Gastroesophageal sphincter (tissue), 4 donors: Measurements from ENCODE around the gene BCDIN3D. TPM values are rescaled to one million over a fixed set of nuclear protein-coding genes. Genes with fewer than 3 reads are reported as not detected.

Source experiments
- ATAC-seq: fragments of 150-250 bp; one replicate; pipeline ENCODE4 v1.9.1; 2016; ENCODE audit warnings: mild to moderate bottlenecking, moderate library complexity
- H3K27ac ChIP-seq, 4 donors: fragments of 200-600 bp; sonication (generic) in 3 of 4; 1 replicate in 3 of 4; 2 replicates in 1 of 4; pipeline ENCODE4 v1.5.1; 2016 to 2019
- H3K27me3 ChIP-seq: fragments of 200-600 bp; sonication (generic); one replicate; pipeline ENCODE4 v1.5.1; 2019
- H3K36me3 ChIP-seq, 2 donors: fragments of 200-600 bp; sonication (generic); one replicate each; pipeline ENCODE4 v1.5.1; 2019; ENCODE audit warnings: control low read depth in 1 of 2
- H3K4me1 ChIP-seq, 3 donors: fragments of 200-600 bp; sonication (generic); 1 replicate in 2 of 3; 2 replicates in 1 of 3; pipeline ENCODE4 v1.5.1; 2016 to 2019; ENCODE audit warnings: control low read depth in 2 of 3
- H3K4me3 ChIP-seq, 2 donors: fragments of 200-600 bp; sonication (generic); one replicate each; pipeline ENCODE4 v1.5.1; 2019; ENCODE audit warnings: mild to moderate bottlenecking in 1 of 2, moderate library complexity in 1 of 2
- H3K9me3 ChIP-seq, 3 donors: fragments of 200-600 bp; sonication (generic); one replicate each; pipeline ENCODE4 v1.5.1; 2017 to 2019; ENCODE audit warnings: control low read depth in 2 of 3
- CTCF ChIP-seq, 4 experiments: fragments of 200-600 bp in 2 of 4; fragments of 450-650 bp in 2 of 4; sonication (generic) in 1 of 4; IDR thresholded peaks; one replicate each; pipeline ENCODE4 v1.5.1; 2017 to 2019; ENCODE audit warnings: antibody characterized with exemption in 4 of 4, mild to moderate bottlenecking in 2 of 4, moderate library complexity in 2 of 4
- EP300 ChIP-seq: sonication (generic); formaldehyde crosslinking; IDR thresholded peaks from one replicate; pipeline ENCODE4 v1.6.1; 2017; ENCODE audit warnings: antibody characterized with exemption, mild to moderate bottlenecking
- POLR2A ChIP-seq, 2 donors: fragments of 450-650 bp; IDR thresholded peaks; one replicate each; pipeline ENCODE4 v1.6.1; 2017; ENCODE audit warnings: antibody characterized with exemption in 2 of 2, mild to moderate bottlenecking in 2 of 2, moderate library complexity in 1 of 2
- POLR2AphosphoS5 ChIP-seq: sonication (generic); formaldehyde crosslinking; IDR thresholded peaks from one replicate; pipeline ENCODE4 v1.6.1; 2017; ENCODE audit warnings: antibody characterized with exemption
- WGBS, 2 donors: methylation state at CpG; one replicate each; pipeline ENCODE4 v1.1.5; 2018; ENCODE audit warnings: low coverage in 1 of 2; 5-methylcytosine and 5-hydroxymethylcytosine counted together
- total RNA-seq, 4 donors: library from RNA; depleted of rRNA; stranded (reverse); fragments of >200 nt; gene quantifications; one replicate each; pipeline ENCODE4 v1.1.0, GENCODE V29; 2016

BCDIN3D gene
- total RNA-seq, 4 donors from 2014 or later, result 2.6 to 4.7 (median 3.4) TPM

GRCh38 chr12:49866859-49867569 lies 24.1 kb upstream of the BCDIN3D start:
- H3K9me3 ChIP-seq, result no peaks in the 10 kb centered on the region
- no peak overlapping the region for H3K27ac ChIP-seq
- H3K4me3 ChIP-seq, result no peak overlapping the region
- H3K4me1 ChIP-seq, result peaks cover 0 to 34% (median 15%) of the 10 kb centered on the region in 3 donors
- TF ChIP-seq EP300 (no peak), CTCF (IDR thresholded peaks at IDR 0.05) (peak in 3 of 4 experiments; percentile 90 to 99 (median 93)), POLR2A (IDR thresholded peaks at IDR 0.05) (no peak)
- H3K27me3 ChIP-seq, result no peaks in the 10 kb centered on the region
- 34% methylated on average over 7 of the region's 19 CpGs; no CpG with 5 or more reads in 1 of the 2 donors for WGBS, 2 donors
- no peaks in the 10 kb centered on the region for H3K36me3 ChIP-seq
- ATAC-seq, result no peak

GRCh38 chr12:49865782-49866135 lies 22.9 kb upstream of the BCDIN3D start:
- WGBS, 2 donors, result 88 to 90% methylated on average over 2 to 8 of the region's 8 CpGs
- H3K4me3 ChIP-seq, result no peak overlapping the region
- H3K4me1 ChIP-seq, result peaks cover 0 to 34% (median 15%) of the 10 kb centered on the region in 3 donors
- no peaks in the 10 kb centered on the region for H3K27me3 ChIP-seq
- no peak overlapping the region for H3K27ac ChIP-seq
- no peaks in the 10 kb centered on the region for H3K9me3 ChIP-seq
- no peaks in the 10 kb centered on the region for H3K36me3 ChIP-seq
- ATAC-seq, result no peak
- TF ChIP-seq POLR2AphosphoS5 (no peak), EP300 (no peak), CTCF (IDR thresholded peaks at IDR 0.05) (no peak), POLR2A (IDR thresholded peaks at IDR 0.05) (no peak)

GRCh38 chr12:49865109-49865781 lies 22.3 kb upstream of the BCDIN3D start:
- no peaks in the 10 kb centered on the region for H3K27me3 ChIP-seq
- no peak overlapping the region for H3K27ac ChIP-seq
- H3K4me3 ChIP-seq, result no peak overlapping the region
- H3K36me3 ChIP-seq, result no peaks in the 10 kb centered on the region
- WGBS, 2 donors, result 80 to 84% methylated on average over 2 to 9 of the region's 13 CpGs
- TF ChIP-seq POLR2AphosphoS5 (no peak), CTCF (IDR thresholded peaks at IDR 0.05) (no peak)
- peaks cover 0 to 34% (median 15%) of the 10 kb centered on the region in 3 donors for H3K4me1 ChIP-seq
- no peaks in the 10 kb centered on the region for H3K9me3 ChIP-seq
- ATAC-seq, result no peak

GRCh38 chr12:49864798-49865090 lies 21.8 kb upstream of the BCDIN3D start:
- ATAC-seq, result no peak
- TF ChIP-seq POLR2AphosphoS5 (no peak), POLR2A (IDR thresholded peaks at IDR 0.05) (no peak), EP300 (no peak), CTCF (IDR thresholded peaks at IDR 0.05) (no peak)
- Histone ChIP-seq H3K27me3 (no peaks in the 10 kb centered on the region), H3K4me1 (peaks cover 0 to 30% (median 13%) of the 10 kb centered on the region in 3 donors), H3K36me3 (no peaks in the 10 kb centered on the region), H3K27ac (no peak overlapping the region), H3K4me3 (no peak overlapping the region), H3K9me3 (no peaks in the 10 kb centered on the region)
- WGBS, 2 donors, result 68% methylated on average over 2 of the region's 2 CpGs; no CpG with 5 or more reads in 1 of the 2 donors
